Activated B cell treated with CpG ODN at 0.5 μM for 24 hours (primary cell): Measurements from ENCODE around the gene NDUFA8. TPM values are rescaled to one million over a fixed set of nuclear protein-coding genes. Genes with fewer than 3 reads are reported as not detected.
"Not testable (repeated sequence)": the region's sequence is repeated elsewhere in the genome, so short reads cannot be mapped to it uniquely, and the experiment has no call there.

Experiments used
- ATAC-seq: fragments of 200-7000 bp; cut with Tn5 transposase; one replicate; pipeline ENCODE4 v1.10.0; 2021; ENCODE audit warnings: low read depth, mild to moderate bottlenecking, moderate library complexity
- CTCF ChIA-PET: fragments of 350-600 bp; sonication (Branson Sonifier 250); formaldehyde crosslinking; loops from one replicate; lab custom pipeline; 2021; ENCODE audit warnings: antibody characterized with exemption; lab: Charles Lee
- POLR2A ChIA-PET: fragments of 350-600 bp; sonication (Branson Sonifier 250); formaldehyde crosslinking; loops from one replicate; lab custom pipeline; 2021; ENCODE audit warnings: antibody characterized with exemption; lab: Charles Lee
- DNase-seq: peaks from one replicate; pipeline ENCODE4 v3.0.0; 2022
- H3K27ac Mint-ChIP-seq: one replicate; pipeline ENCODE4 v1.8.0; 2020; ENCODE audit warnings: mixed read lengths
- H3K27me3 Mint-ChIP-seq: one replicate; pipeline ENCODE4 v1.8.0; 2021; ENCODE audit warnings: mixed read lengths
- H3K36me3 Mint-ChIP-seq: one replicate; pipeline ENCODE4 v1.8.0; 2021; ENCODE audit warnings: low read depth, mixed read lengths
- H3K4me1 Mint-ChIP-seq: one replicate; pipeline ENCODE4 v1.8.0; 2021; ENCODE audit warnings: mixed read lengths
- H3K4me3 Mint-ChIP-seq: one replicate; pipeline ENCODE4 v1.8.0; 2020; ENCODE audit warnings: mild to moderate bottlenecking, mixed read lengths
- H3K9me3 Mint-ChIP-seq: one replicate; pipeline ENCODE4 v1.8.0; 2020; ENCODE audit warnings: mixed read lengths
- intact Hi-C: fragments of 100-400 bp; cut with micrococcal nuclease; formaldehyde crosslinking; loops from one replicate; pipeline ENCODE4 v1.15.1; 2024
- total RNA-seq: library from RNA; stranded (reverse); gene quantifications from 2 replicates; pipeline ENCODE4 v1.2.3, GENCODE V29; 2022
- TF ChIP-seq, protein P1 (sequence below): fragments of 200-600 bp; IDR thresholded peaks from one replicate; pipeline ENCODE4 v1.8.0; 2022; ENCODE audit warnings: antibody characterized with exemption, mild to moderate bottlenecking

Gene NDUFA8
- total RNA-seq, 1 donor from 2014 or later, result 21.2 TPM

DNA sequence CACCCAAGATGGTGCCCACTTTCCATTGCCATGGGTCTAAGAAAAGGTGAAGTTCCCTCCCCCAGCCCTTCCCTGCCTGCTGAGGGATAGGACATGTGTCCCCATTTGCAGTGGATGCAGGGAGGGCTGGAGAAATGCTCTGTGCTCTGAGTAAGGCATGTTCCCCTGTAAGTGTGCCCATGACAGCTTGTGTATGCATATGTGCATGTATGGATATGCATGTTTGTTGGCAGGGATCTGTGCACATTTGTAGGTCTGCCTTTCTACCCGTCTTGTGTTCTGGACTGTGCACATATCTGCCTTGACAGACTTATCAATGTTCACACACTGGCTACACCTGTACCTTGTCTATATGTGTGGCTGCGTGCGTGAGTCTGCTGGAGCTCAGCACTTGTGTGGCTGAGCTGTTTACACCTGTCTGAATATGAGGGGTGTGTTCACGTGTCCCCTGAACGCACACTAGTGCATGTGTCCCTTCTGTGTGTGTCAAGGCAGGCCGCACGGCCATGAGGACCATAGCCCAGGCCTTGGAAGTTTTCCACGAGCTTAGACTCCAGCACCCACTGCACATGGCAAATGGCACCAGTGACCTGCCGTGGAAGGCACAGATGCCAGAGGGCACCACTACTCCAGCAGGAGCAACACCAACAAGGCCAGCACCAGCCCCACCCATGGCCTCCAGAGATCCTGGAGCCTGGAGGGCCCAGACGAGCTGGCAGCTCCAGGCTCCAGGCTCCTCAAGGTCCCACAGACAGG lies 39.1 kb downstream of the NDUFA8 start:
- Mint-ChIP-seq H3K4me3 (no peak overlapping the region), H3K9me3 (no peaks in the 10 kb centered on the region), H3K4me1 (peaks cover 3% of the 10 kb centered on the region), H3K36me3 (no peaks in the 10 kb centered on the region), H3K27ac (no peak overlapping the region), H3K27me3 (peaks cover 22% of the 10 kb centered on the region)
- TF ChIP-seq, protein P1, sequence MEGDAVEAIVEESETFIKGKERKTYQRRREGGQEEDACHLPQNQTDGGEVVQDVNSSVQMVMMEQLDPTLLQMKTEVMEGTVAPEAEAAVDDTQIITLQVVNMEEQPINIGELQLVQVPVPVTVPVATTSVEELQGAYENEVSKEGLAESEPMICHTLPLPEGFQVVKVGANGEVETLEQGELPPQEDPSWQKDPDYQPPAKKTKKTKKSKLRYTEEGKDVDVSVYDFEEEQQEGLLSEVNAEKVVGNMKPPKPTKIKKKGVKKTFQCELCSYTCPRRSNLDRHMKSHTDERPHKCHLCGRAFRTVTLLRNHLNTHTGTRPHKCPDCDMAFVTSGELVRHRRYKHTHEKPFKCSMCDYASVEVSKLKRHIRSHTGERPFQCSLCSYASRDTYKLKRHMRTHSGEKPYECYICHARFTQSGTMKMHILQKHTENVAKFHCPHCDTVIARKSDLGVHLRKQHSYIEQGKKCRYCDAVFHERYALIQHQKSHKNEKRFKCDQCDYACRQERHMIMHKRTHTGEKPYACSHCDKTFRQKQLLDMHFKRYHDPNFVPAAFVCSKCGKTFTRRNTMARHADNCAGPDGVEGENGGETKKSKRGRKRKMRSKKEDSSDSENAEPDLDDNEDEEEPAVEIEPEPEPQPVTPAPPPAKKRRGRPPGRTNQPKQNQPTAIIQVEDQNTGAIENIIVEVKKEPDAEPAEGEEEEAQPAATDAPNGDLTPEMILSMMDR, result no peak
- intact Hi-C loops, result no loop called here
- no peak for DNase-seq
- ATAC-seq, result no peak
- ChIA-PET POLR2A (no interaction called here), CTCF (interaction anchor here (1.5 to 8.5 kb wide), 3 partner anchors 22 to 333 kb away, joined by 3 to 84 read pairs (median 4); no protein-coding TSS in a partner anchor)

- ChIA-PET POLR2A (no interaction called here), CTCF (interaction anchor here (1.7 to 8.5 kb wide), 2 partner anchors 21 to 334 kb away, joined by 3 to 84 read pairs; no protein-coding TSS in a partner anchor)
- TF ChIP-seq, protein P1, result no peak
- Mint-ChIP-seq H3K4me3 (no peak overlapping the region), H3K4me1 (no peaks in the 10 kb centered on the region), H3K27me3 (peaks cover 20% of the 10 kb centered on the region), H3K27ac (no peak overlapping the region), H3K9me3 (no peaks in the 10 kb centered on the region), H3K36me3 (no peaks in the 10 kb centered on the region)
- intact Hi-C loops, result no loop called here
- DNase-seq, result no peak
- ATAC-seq, result no peak
Measured at GRCh38 chr9:122119721-122120120, 39.9 kb downstream of the NDUFA8 start.

DNA sequence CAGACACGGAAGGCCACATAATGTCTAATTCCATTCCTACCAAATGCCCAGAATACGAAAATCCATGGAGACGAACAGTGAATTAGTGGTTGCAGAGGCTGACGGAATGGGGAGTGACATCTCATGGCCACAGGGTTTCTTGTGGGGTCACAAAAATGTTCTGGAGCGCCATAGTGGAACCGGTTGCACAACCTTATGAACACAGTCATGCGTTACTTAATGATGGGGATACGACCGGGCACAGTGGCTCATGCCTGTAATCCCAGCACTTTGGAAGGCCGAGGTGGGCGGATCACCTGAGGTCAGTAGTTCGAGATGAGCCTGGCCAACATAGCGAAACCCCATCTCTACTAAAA lies 40.4 kb downstream of the NDUFA8 start:
- Mint-ChIP-seq H3K36me3 (no peaks in the 10 kb centered on the region), H3K4me3 (no peak overlapping the region), H3K27ac (no peak overlapping the region), H3K9me3 (no peaks in the 10 kb centered on the region), H3K4me1 (no peaks in the 10 kb centered on the region), H3K27me3 (peaks cover 14% of the 10 kb centered on the region)
- TF ChIP-seq, protein P1, result no peak
- ChIA-PET POLR2A (no interaction called here), CTCF (interaction anchor here (2.7 to 8.5 kb wide), 2 partner anchors 20 to 21 kb away, joined by 11 to 84 read pairs; no protein-coding TSS in a partner anchor)
- DNase-seq (no peak), ATAC-seq (no peak)
- intact Hi-C loops, result no loop called here

GRCh38 chr9:122118343-122119165 lies 41.0 kb downstream of the NDUFA8 start:
- no peaks in the 10 kb centered on the region for H3K36me3 Mint-ChIP-seq
- DNase-seq, result no peak
- ChIA-PET POLR2A (interaction anchor here (0.7 kb wide), 1 partner anchor 248 kb away, joined by 4 read pairs; no protein-coding TSS in a partner anchor), CTCF (interaction anchor here (2.7 kb wide), 1 partner anchor 20 kb away, joined by 11 read pairs; no protein-coding TSS in a partner anchor)
- TF ChIP-seq, protein P1, result no peak
- H3K27ac Mint-ChIP-seq, result no peak overlapping the region
- H3K4me1 Mint-ChIP-seq, result no peaks in the 10 kb centered on the region
- peaks cover 12% of the 10 kb centered on the region for H3K27me3 Mint-ChIP-seq
- H3K4me3 Mint-ChIP-seq, result no peak overlapping the region
- intact Hi-C loops, result no loop called here
- no peak for ATAC-seq
- no peaks in the 10 kb centered on the region for H3K9me3 Mint-ChIP-seq

DNA sequence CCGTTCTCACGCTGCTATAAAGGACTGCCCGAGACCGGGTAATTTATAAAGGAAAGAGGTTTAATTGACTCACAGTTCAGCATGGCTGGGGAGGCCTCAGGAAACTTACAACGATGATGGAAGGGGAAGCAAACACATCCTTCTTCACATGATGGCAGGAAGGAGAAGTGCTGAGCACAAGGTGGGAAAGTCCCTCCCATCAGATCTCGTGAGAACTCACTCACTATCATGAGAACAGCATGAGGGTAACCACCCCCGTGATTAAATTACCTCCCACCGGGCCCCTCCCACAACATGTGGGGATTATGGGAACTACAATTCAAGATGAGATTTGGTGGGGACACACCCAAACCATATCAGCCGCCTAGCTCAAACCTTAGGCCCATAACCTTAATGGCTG lies 42.3 kb downstream of the NDUFA8 start:
- CTCF ChIA-PET, result interaction anchor here (1.6 to 2.7 kb wide), 2 partner anchors 7 to 18 kb away, joined by 8 to 11 read pairs; no protein-coding TSS in a partner anchor
- intact Hi-C loops, H3K27ac Mint-ChIP-seq, H3K4me1 Mint-ChIP-seq, H3K4me3 Mint-ChIP-seq, DNase-seq, H3K36me3 Mint-ChIP-seq, ATAC-seq, H3K9me3 Mint-ChIP-seq, POLR2A ChIA-PET: not testable (repeated sequence)
- H3K27me3 Mint-ChIP-seq, result peaks cover 14% of the 10 kb centered on the region
